ENCODE measurements around the gene PRSS27.

DNA sequence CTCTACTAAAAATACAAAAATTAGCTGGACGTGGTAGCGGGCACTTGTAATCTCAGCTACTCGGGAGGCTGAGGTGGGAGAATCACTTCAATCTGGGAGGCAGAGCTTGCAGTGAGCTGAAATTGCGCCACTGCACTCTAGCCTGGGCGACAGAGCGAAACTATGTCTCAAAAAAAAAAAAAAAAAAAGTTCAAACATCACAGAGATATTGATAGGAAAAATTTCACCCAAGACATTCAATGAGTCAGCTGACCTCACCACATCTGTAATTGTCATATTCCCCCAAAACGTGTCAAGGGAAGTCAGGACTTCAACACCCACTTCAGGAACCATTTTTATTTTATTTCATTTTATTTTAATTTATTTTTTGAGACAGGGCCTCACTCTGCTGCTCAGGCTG, 8.0 kb upstream of the PRSS27 start:
- TF ChIP-seq, protein P1, sequence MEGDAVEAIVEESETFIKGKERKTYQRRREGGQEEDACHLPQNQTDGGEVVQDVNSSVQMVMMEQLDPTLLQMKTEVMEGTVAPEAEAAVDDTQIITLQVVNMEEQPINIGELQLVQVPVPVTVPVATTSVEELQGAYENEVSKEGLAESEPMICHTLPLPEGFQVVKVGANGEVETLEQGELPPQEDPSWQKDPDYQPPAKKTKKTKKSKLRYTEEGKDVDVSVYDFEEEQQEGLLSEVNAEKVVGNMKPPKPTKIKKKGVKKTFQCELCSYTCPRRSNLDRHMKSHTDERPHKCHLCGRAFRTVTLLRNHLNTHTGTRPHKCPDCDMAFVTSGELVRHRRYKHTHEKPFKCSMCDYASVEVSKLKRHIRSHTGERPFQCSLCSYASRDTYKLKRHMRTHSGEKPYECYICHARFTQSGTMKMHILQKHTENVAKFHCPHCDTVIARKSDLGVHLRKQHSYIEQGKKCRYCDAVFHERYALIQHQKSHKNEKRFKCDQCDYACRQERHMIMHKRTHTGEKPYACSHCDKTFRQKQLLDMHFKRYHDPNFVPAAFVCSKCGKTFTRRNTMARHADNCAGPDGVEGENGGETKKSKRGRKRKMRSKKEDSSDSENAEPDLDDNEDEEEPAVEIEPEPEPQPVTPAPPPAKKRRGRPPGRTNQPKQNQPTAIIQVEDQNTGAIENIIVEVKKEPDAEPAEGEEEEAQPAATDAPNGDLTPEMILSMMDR (IDR thresholded peaks at IDR 0.05): no peak
- TF ChIP-seq POLR2A (IDR thresholded peaks at IDR 0.05): no peak
